ENCODE measurements around the gene IYD. TPM values are rescaled to one million over a fixed set of nuclear protein-coding genes. Genes with fewer than 3 reads are reported as not detected.

The IYD gene
- total RNA-seq, 1 experiment from 2014 or later: not detected

- Mint-ChIP-seq H3K9me3 (no peaks in the 10 kb centered on the region), H3K27ac (no peak overlapping the region; a peak in 1 of 7 replicates), H3K27me3 (ENCODE audit: low read depth) (peaks cover 3% of the 10 kb centered on the region; the same call in 1 of the 2 replicates), H3K4me3 (no peak overlapping the region), H3K4me1 (peaks cover 10 to 18% of the 10 kb centered on the region in 2 experiments), H3K36me3 (ENCODE audit: insufficient read depth in 1 of 3, low read depth in 3 of 3) (no peaks in the 10 kb centered on the region)
- H3K23me2 ChIP-seq (ENCODE audit: insufficient read length, low read depth, low read length, poor library complexity, severe bottlenecking): peaks cover 7% of the 10 kb centered on the region
- no peak overlapping the region for H3K56ac ChIP-seq (ENCODE audit: insufficient read length, low read depth, low read length)
- H3T11ph ChIP-seq (ENCODE audit: low read length): no peak overlapping the region
- no peak overlapping the region for H2BK20ac ChIP-seq (ENCODE audit: low read depth, low read length, poor library complexity, severe bottlenecking)
- no peak overlapping the region for H3K23ac ChIP-seq (ENCODE audit: insufficient read length, low read depth, low read length)
- H3K27me3 ChIP-seq (ENCODE audit: insufficient read depth, low read length): no peaks in the 10 kb centered on the region
- H2BK15ac ChIP-seq (ENCODE audit: low read depth, low read length): no peak overlapping the region
- no peak overlapping the region for H4K5ac ChIP-seq (ENCODE audit: insufficient read length, low read depth, low read length)
- whole genome bisulfite sequencing (ENCODE audit: extremely low coverage, insufficient read length, low lambda C conversion rate): no CpG with 5 or more reads among the region's 4 CpGs
- H2AFZ ChIP-seq (ENCODE audit: low read length): no peak overlapping the region
- H3K79me1 ChIP-seq (ENCODE audit: insufficient read depth, low read depth, low read length, poor library complexity, severe bottlenecking): no peaks in the 10 kb centered on the region
- H3K27ac ChIP-seq (ENCODE audit: insufficient read length, low read depth, low read length): no peak overlapping the region
- no peak overlapping the region for H2BK120ac ChIP-seq (ENCODE audit: low read depth, low read length, poor library complexity, severe bottlenecking)
- H2BK5ac ChIP-seq (ENCODE audit: insufficient read length, low read length): no peak overlapping the region
- H3K9me3 ChIP-seq (ENCODE audit: control insufficient read depth, low read depth, low read length): no peaks in the 10 kb centered on the region
- no peak overlapping the region for H3K18ac ChIP-seq (ENCODE audit: insufficient read length, low read depth, low read length)
- H4K91ac ChIP-seq (ENCODE audit: insufficient read length, low read depth, low read length): no peak overlapping the region
- no peak overlapping the region for H3K4ac ChIP-seq (ENCODE audit: low read depth, low read length)
- H2BK12ac ChIP-seq (ENCODE audit: insufficient read length, low read depth, low read length): no peak overlapping the region
- DNase-seq: no peak
- H3K4me2 ChIP-seq (ENCODE audit: insufficient read depth, insufficient read length, low read length): no peak overlapping the region
- no peaks in the 10 kb centered on the region for H3K79me2 ChIP-seq (ENCODE audit: insufficient read depth, low read length)
- H3K4me1 ChIP-seq (ENCODE audit: insufficient read depth, low read length): no peaks in the 10 kb centered on the region
- no peaks in the 10 kb centered on the region for H4K20me1 ChIP-seq (ENCODE audit: control insufficient read depth, insufficient read depth, insufficient read length)
- H4K8ac ChIP-seq (replicated peaks; ENCODE audit: insufficient read length, low read depth, low read length): no peak overlapping the region
- no peak for TF ChIP-seq CTCF (conservative IDR thresholded peaks at IDR 0.05)
- H3K9ac ChIP-seq (ENCODE audit: extremely low read depth, insufficient read length, low read length): no peak overlapping the region
- no peak overlapping the region for H3K14ac ChIP-seq (ENCODE audit: insufficient read depth, low read length)
- H2AK5ac ChIP-seq (ENCODE audit: insufficient read length, low read length): no peak overlapping the region
Measured at GRCh38 chr6:150319924-150320323, 48.9 kb upstream of the IYD start.
